MCF 10A (cell line): ENCODE data around the gene UBQLNL. TPM values are rescaled to one million over a fixed set of nuclear protein-coding genes. Genes with fewer than 3 reads are reported as not detected.
A peak's percentile ranks its signal among the peaks of the same experiment; 100 is the strongest.

Source experiments
- BruUV-seq: library from RNA; stranded (reverse); fragments of 400-500 nt; replicated peaks from 2 replicates; lab custom pipeline; 2021; lab: Mats Ljungman, UMichigan
- CTCF ChIA-PET: fragments of 300-600 bp; sonication (Branson Sonifier 250); formaldehyde crosslinking; extraction: SDS; loops from one replicate; lab custom pipeline; 2021; ENCODE audit warnings: antibody characterized with exemption, inconsistent platforms; lab: Yijun Ruan, JAX
- POLR2A ChIA-PET: fragments of 300-600, 350-650 bp; sonication (Branson Sonifier 250); formaldehyde crosslinking; extraction: SDS; loops from one replicate; lab custom pipeline; 2020; ENCODE audit warnings: antibody characterized with exemption, inconsistent platforms; lab: Yijun Ruan, JAX
- DNase-seq: peaks from one replicate; pipeline ENCODE4 v3.0.0-alpha.2; 2018; ENCODE audit not compliant: unreplicated experiment
- H3K27ac Mint-ChIP-seq: one replicate; pipeline ENCODE4 v1.8.0; 2022; ENCODE audit warnings: mild to moderate bottlenecking, low read depth, mixed read lengths; ENCODE audit not compliant: unreplicated experiment
- H3K27me3 Mint-ChIP-seq: one replicate; pipeline ENCODE4 v1.8.0; 2022; ENCODE audit warnings: mixed read lengths; ENCODE audit not compliant: insufficient read depth, unreplicated experiment
- H3K36me3 Mint-ChIP-seq: one replicate; pipeline ENCODE4 v1.8.0; 2022; ENCODE audit warnings: mild to moderate bottlenecking, moderate library complexity, mixed read lengths; ENCODE audit not compliant: insufficient read depth, unreplicated experiment
- H3K4me1 Mint-ChIP-seq: one replicate; pipeline ENCODE4 v1.8.0; 2022; ENCODE audit warnings: mixed read lengths; ENCODE audit not compliant: insufficient read depth, unreplicated experiment
- H3K4me3 Mint-ChIP-seq: one replicate; pipeline ENCODE4 v1.8.0; 2022; ENCODE audit warnings: mild to moderate bottlenecking, moderate library complexity, mixed read lengths; ENCODE audit not compliant: unreplicated experiment
- H3K9me3 Mint-ChIP-seq: one replicate; pipeline ENCODE4 v1.8.0; 2022; ENCODE audit warnings: mixed read lengths; ENCODE audit not compliant: unreplicated experiment
- intact Hi-C: fragments of 100-400 bp; cut with micrococcal nuclease; formaldehyde crosslinking; loops from 2 replicates; pipeline ENCODE4 v1.14.1; 2022
- total RNA-seq: library from RNA; stranded (reverse); gene quantifications from 2 replicates; pipeline ENCODE4 v1.2.3, GENCODE V29; 2022
- TF ChIP-seq, protein P1 (sequence below): fragments of 200-600 bp; IDR thresholded peaks from one replicate; pipeline ENCODE4 v1.8.0; 2022; ENCODE audit warnings: antibody characterized with exemption, mild to moderate bottlenecking; ENCODE audit not compliant: unreplicated experiment

Gene UBQLNL
- total RNA-seq, 1 experiment from 2014 or later: not detected

DNA sequence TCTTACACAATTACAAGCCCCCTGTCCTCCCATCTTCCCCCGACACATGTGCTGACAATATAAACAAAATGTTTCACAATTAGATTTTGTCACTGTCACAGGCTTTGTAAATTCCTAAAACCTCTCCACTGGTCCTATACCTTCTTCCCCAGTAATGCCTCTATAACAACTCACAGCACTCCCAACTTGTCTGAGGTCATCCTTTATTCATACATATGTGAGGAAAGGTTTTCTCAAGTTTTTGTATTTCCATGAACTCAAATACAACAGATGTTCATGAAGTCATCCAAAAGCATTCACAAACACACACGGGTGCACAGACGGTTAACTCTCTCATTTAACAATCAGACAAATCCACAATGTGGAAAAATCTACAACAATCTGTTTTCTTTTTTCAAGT lies 30.0 kb upstream of the UBQLNL start:
- DNase-seq: no peak
- intact Hi-C loops: no loop called here
- Mint-ChIP-seq H3K4me1 (peaks cover 13% of the 10 kb centered on the region), H3K9me3 (no peaks in the 10 kb centered on the region), H3K27ac (no peak overlapping the region), H3K27me3 (no peaks in the 10 kb centered on the region), H3K4me3 (no peak overlapping the region), H3K36me3 (no peaks in the 10 kb centered on the region)
- BruUV-seq: no TSS peak
- ChIA-PET CTCF (no interaction called here), POLR2A (no interaction called here)
- TF ChIP-seq, protein P1, sequence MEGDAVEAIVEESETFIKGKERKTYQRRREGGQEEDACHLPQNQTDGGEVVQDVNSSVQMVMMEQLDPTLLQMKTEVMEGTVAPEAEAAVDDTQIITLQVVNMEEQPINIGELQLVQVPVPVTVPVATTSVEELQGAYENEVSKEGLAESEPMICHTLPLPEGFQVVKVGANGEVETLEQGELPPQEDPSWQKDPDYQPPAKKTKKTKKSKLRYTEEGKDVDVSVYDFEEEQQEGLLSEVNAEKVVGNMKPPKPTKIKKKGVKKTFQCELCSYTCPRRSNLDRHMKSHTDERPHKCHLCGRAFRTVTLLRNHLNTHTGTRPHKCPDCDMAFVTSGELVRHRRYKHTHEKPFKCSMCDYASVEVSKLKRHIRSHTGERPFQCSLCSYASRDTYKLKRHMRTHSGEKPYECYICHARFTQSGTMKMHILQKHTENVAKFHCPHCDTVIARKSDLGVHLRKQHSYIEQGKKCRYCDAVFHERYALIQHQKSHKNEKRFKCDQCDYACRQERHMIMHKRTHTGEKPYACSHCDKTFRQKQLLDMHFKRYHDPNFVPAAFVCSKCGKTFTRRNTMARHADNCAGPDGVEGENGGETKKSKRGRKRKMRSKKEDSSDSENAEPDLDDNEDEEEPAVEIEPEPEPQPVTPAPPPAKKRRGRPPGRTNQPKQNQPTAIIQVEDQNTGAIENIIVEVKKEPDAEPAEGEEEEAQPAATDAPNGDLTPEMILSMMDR: no peak

- H3K27ac Mint-ChIP-seq: no peak overlapping the region
- no peaks in the 10 kb centered on the region for H3K36me3 Mint-ChIP-seq
- POLR2A ChIA-PET: no interaction called here
- CTCF ChIA-PET: no interaction called here
- intact Hi-C loops: no loop called here
- H3K4me3 Mint-ChIP-seq: no peak overlapping the region
- H3K9me3 Mint-ChIP-seq: no peaks in the 10 kb centered on the region
- H3K4me1 Mint-ChIP-seq: peaks cover 6% of the 10 kb centered on the region
- no peaks in the 10 kb centered on the region for H3K27me3 Mint-ChIP-seq
- TF ChIP-seq, protein P1: no peak
- no peak for DNase-seq
- no TSS peak for BruUV-seq
Observed at GRCh38 chr11:5541427-5541826, 24.9 kb upstream of the UBQLNL start.

- BruUV-seq: no TSS peak
Observed at GRCh38 chr11:5536482-5536881, 20.0 kb upstream of the UBQLNL start.

GRCh38 chr11:5534046-5534445 lies 17.5 kb upstream of the UBQLNL start:
- H3K36me3 Mint-ChIP-seq: no peaks in the 10 kb centered on the region
- ChIA-PET CTCF (interaction anchor here (0.6 to 0.7 kb wide), 2 partner anchors 151 to 591 kb away, joined by 3 read pairs; partner anchors contain the start of gene TRIM5), POLR2A (no interaction called here)
- no peaks in the 10 kb centered on the region for H3K9me3 Mint-ChIP-seq
- no peak for DNase-seq
- BruUV-seq: no TSS peak
- intact Hi-C loops: no loop called here
- peaks cover 24% of the 10 kb centered on the region for H3K27me3 Mint-ChIP-seq
- H3K4me1 Mint-ChIP-seq: peaks cover 6% of the 10 kb centered on the region
- H3K4me3 Mint-ChIP-seq: no peak overlapping the region
- no peak overlapping the region for H3K27ac Mint-ChIP-seq
- TF ChIP-seq, protein P1: no peak

More at GRCh38 chr11:5536482-5536881, 20.0 kb upstream of the UBQLNL start:
- H3K27me3 Mint-ChIP-seq: peaks cover 7% of the 10 kb centered on the region
- H3K9me3 Mint-ChIP-seq: no peaks in the 10 kb centered on the region
- H3K36me3 Mint-ChIP-seq: no peaks in the 10 kb centered on the region
- peaks cover 6% of the 10 kb centered on the region for H3K4me1 Mint-ChIP-seq
- H3K27ac Mint-ChIP-seq: no peak overlapping the region
- CTCF ChIA-PET: interaction anchor here (0.6 to 0.7 kb wide), 2 partner anchors 153 to 305 kb away, joined by 3 read pairs; partner anchors contain the start of gene OR52E6
- peak; percentile 9 for DNase-seq
- intact Hi-C loops: no loop called here
- H3K4me3 Mint-ChIP-seq: no peak overlapping the region
- POLR2A ChIA-PET: no interaction called here
- TF ChIP-seq, protein P1: no peak
